Mucosa of descending colon (tissue), 3 donors: ENCODE results near the gene RMRP. TPM values are rescaled to one million over a fixed set of nuclear protein-coding genes. Genes with fewer than 3 reads are reported as not detected.

Experiments used
- ATAC-seq: fragments of 200-7000 bp; cut with Tn5 transposase; one replicate; pipeline ENCODE4 v1.9.1; 2020; ENCODE audit warnings: mild to moderate bottlenecking, moderate library complexity
- DNase-seq, 3 donors: peaks; one replicate each; pipeline ENCODE4 v3.0.0-alpha.2; 2020
- H3K36me3 ChIP-seq: fragments of 200-600 bp; one replicate; pipeline ENCODE4 v1.8.0; 2021; ENCODE audit warnings: low read depth, mild to moderate bottlenecking
- H3K4me1 ChIP-seq: fragments of 200-600 bp; one replicate; pipeline ENCODE4 v1.8.0; 2021; ENCODE audit warnings: low read depth, mild to moderate bottlenecking
- H3K4me3 ChIP-seq: fragments of 200-600 bp; one replicate; pipeline ENCODE4 v1.8.0; 2021; ENCODE audit warnings: mild to moderate bottlenecking
- H3K9me3 ChIP-seq: fragments of 200-600 bp; one replicate; pipeline ENCODE4 v1.8.0; 2021; ENCODE audit warnings: mild to moderate bottlenecking
- intact Hi-C, 2 donors: fragments of 100-400 bp; cut with DNase I in 1 of 2; cut with micrococcal nuclease in 1 of 2; formaldehyde crosslinking; loops; one replicate each; pipeline versions ENCODE4 v1.11.0 to v1.11.1; 2022; cut with DNase I, micrococcal nuclease
- microRNA-seq: library from miRNA; unstranded; fragments of <30 nt; microRNA quantifications from one replicate; pipeline ENCODE4, GENCODE V29; 2019
- total RNA-seq, 3 donors: library from RNA; stranded (reverse); fragmentation: NEBNext Ultra II Directional in 2 of 3; extraction: Animal tissue kit (Norgen Biotek cat#: 25700) in 2 of 3; gene quantifications; one replicate each; pipeline versions ENCODE4 v1.2.1 to v1.2.4, GENCODE V29; 2021 to 2023
- TF ChIP-seq, protein P1 (sequence below): fragments of 200-600 bp; IDR thresholded peaks from one replicate; pipeline ENCODE4 v1.8.0; 2022; ENCODE audit warnings: antibody characterized with exemption, mild to moderate bottlenecking
- donor health status: DM: no; HTN: no; CAD: no; lungs with moderate emphysema.
- donor health status: DM: no; HTN: no; CAD: no.
- donor health status: DM: no; HTN: yes; CAD: no.

RMRP gene
- total RNA-seq, 3 donors from 2014 or later = 9,213 to 30,268 (median 19,463) TPM

DNA sequence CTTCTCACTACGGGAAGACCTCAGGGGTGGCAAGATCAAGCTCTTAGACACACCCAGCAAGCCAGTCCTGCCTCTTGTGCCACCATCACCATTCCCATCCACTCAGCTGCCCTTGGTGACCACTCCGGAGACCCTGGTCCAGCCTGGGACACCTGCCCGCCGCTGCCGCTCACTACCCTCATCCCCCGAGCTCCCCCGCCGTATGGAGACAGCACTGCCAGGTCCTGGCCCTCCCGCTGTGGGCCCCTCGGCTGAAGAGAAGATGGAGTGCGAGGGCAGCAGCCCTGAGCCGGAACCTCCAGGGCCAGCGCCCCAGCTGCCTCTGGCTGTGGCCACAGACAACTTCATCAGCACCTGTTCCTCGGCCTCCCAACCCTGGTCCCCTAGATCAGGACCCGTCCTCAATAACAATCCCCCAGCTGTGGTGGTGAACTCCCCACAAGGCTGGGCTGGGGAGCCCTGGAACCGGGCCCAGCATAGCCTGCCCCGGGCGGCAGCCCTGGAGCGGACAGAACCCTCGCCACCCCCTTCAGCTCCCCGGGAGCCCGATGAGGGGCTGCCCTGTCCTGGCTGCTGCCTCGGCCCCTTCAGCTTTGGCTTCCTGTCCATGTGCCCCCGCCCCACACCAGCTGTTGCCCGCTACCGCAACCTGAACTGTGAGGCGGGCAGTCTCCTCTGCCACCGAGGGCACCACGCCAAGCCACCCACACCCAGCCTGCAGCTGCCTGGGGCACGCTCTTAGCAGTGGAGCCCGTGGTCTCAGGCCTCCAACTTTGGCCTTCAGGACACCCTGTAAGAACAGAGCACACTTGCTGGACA lies 48.6 kb downstream of the RMRP start:
- DNase-seq = peak in 1 of 3 donors; percentile 24
- no peak for ATAC-seq
- TF ChIP-seq, protein P1, sequence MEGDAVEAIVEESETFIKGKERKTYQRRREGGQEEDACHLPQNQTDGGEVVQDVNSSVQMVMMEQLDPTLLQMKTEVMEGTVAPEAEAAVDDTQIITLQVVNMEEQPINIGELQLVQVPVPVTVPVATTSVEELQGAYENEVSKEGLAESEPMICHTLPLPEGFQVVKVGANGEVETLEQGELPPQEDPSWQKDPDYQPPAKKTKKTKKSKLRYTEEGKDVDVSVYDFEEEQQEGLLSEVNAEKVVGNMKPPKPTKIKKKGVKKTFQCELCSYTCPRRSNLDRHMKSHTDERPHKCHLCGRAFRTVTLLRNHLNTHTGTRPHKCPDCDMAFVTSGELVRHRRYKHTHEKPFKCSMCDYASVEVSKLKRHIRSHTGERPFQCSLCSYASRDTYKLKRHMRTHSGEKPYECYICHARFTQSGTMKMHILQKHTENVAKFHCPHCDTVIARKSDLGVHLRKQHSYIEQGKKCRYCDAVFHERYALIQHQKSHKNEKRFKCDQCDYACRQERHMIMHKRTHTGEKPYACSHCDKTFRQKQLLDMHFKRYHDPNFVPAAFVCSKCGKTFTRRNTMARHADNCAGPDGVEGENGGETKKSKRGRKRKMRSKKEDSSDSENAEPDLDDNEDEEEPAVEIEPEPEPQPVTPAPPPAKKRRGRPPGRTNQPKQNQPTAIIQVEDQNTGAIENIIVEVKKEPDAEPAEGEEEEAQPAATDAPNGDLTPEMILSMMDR = no peak
- intact Hi-C loops = no loop called here
- peaks cover 12% of the 10 kb centered on the region for H3K36me3 ChIP-seq
- no peaks in the 10 kb centered on the region for H3K9me3 ChIP-seq
- no peak overlapping the region for H3K4me3 ChIP-seq
- peaks cover 11% of the 10 kb centered on the region for H3K4me1 ChIP-seq

DNA sequence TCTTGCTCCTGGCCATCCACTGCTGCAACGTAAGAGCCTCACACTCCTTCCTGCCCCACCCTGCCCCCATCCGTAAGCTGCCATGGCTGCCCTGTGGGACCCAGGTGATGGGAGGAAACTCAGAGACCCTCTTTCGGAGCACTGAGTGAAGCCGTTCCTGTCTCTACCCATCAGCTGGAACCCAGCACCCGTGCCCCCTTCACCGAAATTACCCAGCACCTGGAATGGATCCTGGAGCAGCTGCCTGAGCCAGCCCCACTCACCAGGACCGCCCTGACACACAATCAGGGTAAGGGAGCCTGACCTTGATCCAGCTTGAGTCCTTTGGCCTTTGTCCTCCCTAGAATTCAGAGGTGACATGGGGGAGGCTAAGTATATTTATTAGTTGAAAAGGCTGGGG lies 49.6 kb downstream of the RMRP start:
- Histone ChIP-seq H3K36me3 (peaks cover 17% of the 10 kb centered on the region), H3K9me3 (no peaks in the 10 kb centered on the region), H3K4me3 (no peak overlapping the region), H3K4me1 (peaks cover 15% of the 10 kb centered on the region)
- ATAC-seq (no peak), DNase-seq (no peak)
- TF ChIP-seq, protein P1 = no peak
- intact Hi-C loops = no loop called here

Small RNA genes within 50 kb of the gene (microRNA-seq; reads per million reads assigned to microRNA genes)
- gene MIR4667 = 1.9 reads per million

Other genes starting within 250 kb of the RMRP start
- gene RUSC2, start 167.9 kb downstream of the RMRP start, total RNA-seq = 10 to 100 TPM in 1 of 3 donors, 1 to 10 TPM in 2; 1.6 to 60.5 (median 6.6) TPM
- gene TESK1, start 52.8 kb downstream of the RMRP start, total RNA-seq = 10 to 100 TPM; 35.8 to 71.9 (median 41.8) TPM
- gene CD72, start 39.6 kb downstream of the RMRP start, total RNA-seq = 1 to 10 TPM; 1.6 to 3.0 (median 1.6) TPM
- gene SIT1, start 7.1 kb downstream of the RMRP start, total RNA-seq = 1 to 10 TPM; 1.2 to 3.3 (median 1.9) TPM
- gene CCDC107, start 273 bp upstream of the RMRP start, total RNA-seq = 10 to 100 TPM; 25.2 to 55.8 (median 35.8) TPM
- gene ARHGEF39, start 7.2 kb upstream of the RMRP start, total RNA-seq = 10 to 100 TPM in 1 of 3 donors, 1 to 10 TPM in 2; 2.6 to 10.3 (median 6.4) TPM
- gene CA9, start 15.9 kb upstream of the RMRP start, total RNA-seq = 1 to 10 TPM in 1 of 3 donors, under 1 TPM in 1, not detected in 1; 0.61 to 1.7 TPM
- gene TPM2, start 31.9 kb upstream of the RMRP start, total RNA-seq = 1,000 to 10,000 TPM in 1 of 3 donors, 100 to 1,000 TPM in 1, 10 to 100 TPM in 1; 45.3 to 1,899 (median 152) TPM
- gene TLN1, start 74.2 kb upstream of the RMRP start, total RNA-seq = 100 to 1,000 TPM; 154 to 720 (median 189) TPM
- 10 to 100 TPM; 28.2 to 47.7 (median 34.3) TPM for gene CREB3, start 74.6 kb upstream of the RMRP start, total RNA-seq
- 100 to 1,000 TPM; 157 to 285 (median 223) TPM for gene GBA2, start 91.2 kb upstream of the RMRP start, total RNA-seq
- gene RGP1, start 91.3 kb upstream of the RMRP start, total RNA-seq = 10 to 100 TPM; 46.5 to 55.7 (median 55.7) TPM
- gene MSMP, start 96.3 kb upstream of the RMRP start, total RNA-seq = under 1 TPM in 1 of 3 donors, not detected in 2; 0.48 TPM
- gene NPR2, start 133.6 kb upstream of the RMRP start, total RNA-seq = 10 to 100 TPM in 2 of 3 donors, 1 to 10 TPM in 1; 8.8 to 31.8 (median 12.0) TPM
- gene SPAG8, start 154.2 kb upstream of the RMRP start, total RNA-seq = 1 to 10 TPM in 1 of 3 donors, under 1 TPM in 2; 0.84 to 2.5 (median 0.92) TPM
- 10 to 100 TPM; 38.9 to 68.6 (median 54.6) TPM for gene HINT2, start 157.0 kb upstream of the RMRP start, total RNA-seq
- under 1 TPM in 2 of 3 donors, not detected in 1; 0.41 to 0.43 TPM for gene FAM221B, start 170.7 kb upstream of the RMRP start, total RNA-seq
- gene TMEM8B, start 171.2 kb upstream of the RMRP start, total RNA-seq = 10 to 100 TPM; 12.4 to 22.8 (median 18.9) TPM
- not detected for gene OR13J1, start 212.4 kb upstream of the RMRP start, total RNA-seq
- gene HRCT1, start 248.2 kb upstream of the RMRP start, total RNA-seq = 100 to 1,000 TPM in 1 of 3 donors, 10 to 100 TPM in 2; 24.8 to 161 (median 82.1) TPM